HG02610 (cell line): Measurements from ENCODE around the gene RIT1.

Experiments used
- ATAC-seq: cut with Tn5 transposase; IDR thresholded peaks from one replicate; pipeline ENCODE4 v1.9.1; 2021; ENCODE audit warnings: mild to moderate bottlenecking, moderate library complexity; ENCODE audit not compliant: unreplicated experiment

The RIT1 gene

DNA sequence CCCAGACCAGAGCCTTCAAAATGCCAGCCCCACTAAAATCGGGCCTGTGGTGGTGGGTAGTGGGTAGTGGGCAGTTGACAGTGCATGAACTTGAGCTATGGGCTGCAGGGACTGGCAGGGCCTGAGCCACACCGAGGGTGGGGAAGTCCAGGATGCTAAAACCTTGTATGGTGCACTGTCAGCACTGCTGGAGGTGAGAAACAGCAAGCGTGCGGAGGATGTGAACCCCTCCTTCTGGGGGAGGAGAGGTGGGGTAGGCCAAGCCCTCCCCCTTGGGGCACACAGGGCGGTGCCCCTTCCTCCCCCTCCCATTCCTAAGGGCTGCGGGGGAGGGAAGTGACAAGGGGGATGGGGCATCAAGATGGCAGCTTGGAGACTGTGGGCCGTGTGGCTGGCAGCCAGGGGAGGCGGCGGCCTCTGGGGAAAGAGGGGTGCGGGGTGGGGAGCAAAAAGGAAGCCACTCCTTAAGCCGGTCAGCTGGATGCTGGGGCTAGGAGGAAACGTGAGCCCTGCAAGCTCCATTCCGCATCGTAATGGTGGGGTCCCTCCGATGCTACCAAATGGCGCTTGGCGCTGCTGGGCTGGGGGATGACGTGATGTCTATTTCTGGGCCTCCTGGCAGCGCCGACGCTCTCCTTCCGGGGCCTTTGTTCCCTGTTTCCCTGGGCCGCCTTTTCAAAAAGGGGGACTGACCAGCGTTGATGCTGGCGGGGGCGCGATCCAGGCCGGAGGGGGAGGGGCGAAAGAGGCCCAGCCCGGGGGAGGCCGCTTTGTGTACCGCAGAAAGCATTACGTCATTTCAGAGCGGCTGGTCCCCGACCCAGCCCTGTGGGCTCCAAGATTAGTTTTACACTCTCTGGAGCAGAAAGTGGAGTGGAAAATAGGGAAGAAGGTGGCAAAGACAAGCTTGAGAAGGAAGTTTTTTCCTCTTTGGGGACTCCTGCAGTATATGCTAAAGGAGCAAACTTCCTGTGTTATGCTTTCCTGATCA, 51.0 kb downstream of the RIT1 start:
- no peak for ATAC-seq

DNA sequence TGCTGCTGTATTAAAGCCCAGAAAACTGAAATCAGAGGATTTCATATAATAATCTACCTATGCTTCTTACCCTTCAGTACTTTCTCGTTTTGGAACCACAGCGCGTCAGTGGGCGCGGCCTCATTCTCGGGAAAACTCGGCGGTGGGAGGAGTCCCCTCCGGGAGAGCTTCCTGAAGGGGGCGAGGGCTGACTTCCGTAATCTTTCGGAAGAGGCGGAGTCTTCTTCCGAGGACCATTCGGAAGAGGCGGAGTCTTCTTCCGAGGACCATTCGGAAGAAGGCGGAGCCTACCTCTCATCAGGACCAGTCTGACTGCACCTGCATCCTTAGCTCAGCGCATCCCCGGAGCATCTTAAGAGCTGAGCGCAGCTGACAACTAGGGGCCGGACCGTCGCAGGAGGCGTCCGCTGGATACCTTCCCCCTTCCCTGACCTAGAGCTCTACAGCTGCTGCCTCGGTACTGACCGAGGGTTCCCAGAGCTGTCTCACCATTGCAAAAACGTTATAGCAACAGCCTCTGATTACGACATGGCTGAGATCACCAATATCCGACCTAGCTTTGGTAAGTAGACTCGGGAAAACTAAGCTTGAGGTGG, 51.8 kb downstream of the RIT1 start, which contains the start of gene SYT11:
Gene SYT11, plus strand, starts transcription at position 334 of the 596 bp plus-strand sequence. Its CDS starts 195 bp downstream, at position 529.
- peak; percentile 64 for ATAC-seq

DNA sequence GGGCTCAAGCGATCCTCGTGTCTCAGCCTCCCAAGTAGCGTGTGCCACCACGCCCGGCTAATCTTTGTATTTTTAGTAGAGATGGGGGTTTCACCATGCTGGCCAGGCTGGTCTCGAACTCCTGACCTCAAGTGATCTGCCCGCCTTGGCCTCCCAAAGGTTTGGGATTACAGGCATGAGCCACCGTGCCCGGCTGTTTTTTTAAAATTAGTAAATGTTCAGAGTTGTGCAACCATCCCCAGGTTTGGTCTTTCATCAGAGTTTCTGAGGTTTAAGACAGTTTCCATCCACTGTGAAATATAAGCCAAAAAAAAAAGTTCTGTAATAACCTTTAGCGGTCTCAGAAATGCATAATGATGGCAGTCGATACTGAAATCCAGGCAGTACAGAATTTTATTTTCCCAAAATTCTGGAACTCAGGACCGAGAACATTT, 52.3 kb downstream of the RIT1 start:
- no peak for ATAC-seq

DNA sequence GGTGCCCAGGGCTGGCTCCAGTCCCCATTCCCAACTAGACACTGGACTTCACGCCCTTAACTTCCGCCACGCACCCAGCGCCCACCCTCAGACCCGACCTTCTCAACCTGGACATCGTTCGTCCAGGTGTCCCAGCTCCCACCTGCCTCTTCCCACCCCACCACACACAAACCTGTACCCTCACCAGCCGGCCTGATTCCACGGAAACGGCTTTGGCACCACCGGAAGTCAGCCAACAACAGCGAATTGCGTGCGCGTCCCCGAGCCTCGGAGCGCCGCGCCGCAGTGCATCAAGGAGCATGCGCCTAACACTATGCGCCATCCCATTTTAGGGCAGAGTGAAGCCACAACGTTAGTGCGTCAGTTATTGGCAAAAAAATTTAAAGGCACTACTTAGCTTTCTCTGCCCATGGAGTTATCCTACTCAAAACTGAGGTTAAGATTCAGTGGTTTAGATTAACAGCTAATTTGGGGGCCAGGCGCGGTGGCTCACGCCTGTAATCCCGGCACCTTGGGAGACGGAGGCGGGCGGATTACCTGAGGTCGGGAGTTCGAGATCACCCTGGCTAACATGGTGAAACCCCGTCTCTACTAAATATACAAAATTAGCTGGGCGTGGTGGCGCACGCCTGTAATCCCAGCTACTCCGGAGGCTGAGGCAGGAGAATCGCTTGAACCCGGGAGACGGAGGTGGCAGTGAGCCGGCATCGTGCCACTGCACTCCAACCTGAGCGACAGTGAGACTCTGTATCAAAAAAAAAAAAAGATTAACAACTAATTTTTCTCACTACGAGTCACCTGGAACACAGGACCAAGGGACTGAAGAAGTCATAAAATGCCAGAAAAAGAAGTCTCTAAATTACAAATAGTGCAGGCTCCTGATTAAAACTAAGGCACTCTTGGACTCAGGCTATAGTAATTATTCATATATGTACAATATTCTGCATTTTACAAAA, 53.9 kb downstream of the RIT1 start, which contains the start of gene GON4L:
Gene GON4L, minus strand, starts transcription at position 240 of the 956 bp plus-strand sequence. CDS start 3,434 bp downstream, outside the sequence.
- ATAC-seq, result peak; percentile 63

DNA sequence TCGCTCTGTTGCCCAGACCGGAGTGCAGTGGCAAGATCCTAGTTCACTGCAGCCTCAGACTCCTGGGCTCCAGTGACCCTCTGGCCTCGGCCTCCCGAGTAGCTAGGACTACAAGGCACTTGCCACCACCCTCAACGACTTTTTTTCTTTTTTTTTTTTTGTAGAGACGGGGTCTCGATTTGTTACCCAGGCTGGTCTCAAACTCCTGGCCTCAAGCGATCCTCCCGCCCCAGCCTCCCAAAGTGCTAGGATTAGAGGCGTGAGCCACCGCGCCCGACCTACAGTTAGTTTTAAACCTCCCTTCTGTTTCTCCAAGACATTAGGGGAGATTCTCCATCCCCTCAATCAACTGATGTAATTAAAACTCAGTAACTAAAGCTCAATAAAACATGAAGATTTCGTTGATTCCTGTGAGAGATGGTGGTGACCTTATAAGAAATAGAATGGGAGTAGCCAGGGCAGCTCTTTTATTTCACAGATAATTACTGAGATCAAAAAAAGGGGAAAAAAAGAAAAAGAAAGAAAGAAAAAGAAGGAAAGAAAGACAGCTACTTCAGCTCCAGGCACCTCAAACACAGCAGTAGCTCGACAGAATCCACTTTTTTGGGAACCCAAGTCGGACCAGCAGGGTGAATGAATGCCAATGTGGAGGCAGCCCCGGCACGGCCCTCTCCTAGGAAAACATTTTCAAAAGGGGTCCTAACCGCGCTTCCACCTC, 54.7 kb downstream of the RIT1 start:
- ATAC-seq, result no peak

DNA sequence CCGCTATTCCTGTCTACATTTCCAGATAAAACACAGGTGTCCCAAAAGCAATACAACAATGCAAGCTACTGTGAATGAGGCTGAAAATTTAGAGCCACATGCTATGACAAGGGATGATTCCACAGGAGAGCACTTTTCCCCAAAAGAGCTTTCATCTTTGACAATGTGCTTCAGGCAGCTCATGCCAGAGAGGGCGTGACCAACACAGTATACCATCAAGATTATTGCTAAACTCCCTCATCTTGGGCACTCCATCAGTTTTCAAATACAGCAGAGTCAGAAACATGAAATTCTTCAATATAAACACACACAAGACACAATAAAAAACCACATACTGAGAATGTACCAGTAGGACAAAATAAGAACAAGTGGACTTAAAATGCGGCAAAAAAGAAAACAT, 60.8 kb downstream of the RIT1 start:
- ATAC-seq, result no peak

DNA sequence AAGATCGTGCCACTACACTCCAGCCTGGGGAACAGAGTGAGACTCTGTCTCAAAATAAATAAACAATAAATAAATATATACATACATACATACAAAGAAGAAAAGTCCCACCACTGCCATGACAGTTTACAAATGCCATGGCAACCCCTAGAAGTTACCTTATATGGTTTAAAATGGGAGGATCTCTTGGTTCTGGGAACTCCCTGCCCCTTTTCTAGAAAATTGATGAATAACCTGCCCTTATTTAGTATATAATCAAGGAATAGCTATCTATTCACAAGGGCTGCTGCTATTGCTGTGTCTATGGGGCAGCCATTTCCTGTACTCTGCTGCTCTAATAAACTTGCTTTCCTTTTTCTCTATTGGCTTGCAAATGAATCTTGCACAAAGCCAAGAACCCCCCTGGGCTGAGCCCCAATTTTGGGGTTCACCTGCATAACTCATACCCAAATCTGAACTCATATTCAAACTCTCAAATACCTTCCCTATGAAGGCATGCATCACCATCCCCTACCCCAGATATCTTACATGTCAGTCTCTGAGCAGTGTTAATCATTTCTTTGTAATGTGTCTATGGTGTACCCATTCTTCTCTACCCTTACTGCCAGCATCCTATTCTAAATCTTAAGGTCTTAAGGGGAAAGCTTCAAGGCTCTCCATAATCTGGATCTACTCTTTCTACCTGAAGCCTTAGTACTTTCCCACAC, 63.2 kb downstream of the RIT1 start:
- ATAC-seq, result no peak
